H1 (cell line): ENCODE results near the gene ANK2. TPM values are rescaled to one million over a fixed set of nuclear protein-coding genes. Genes with fewer than 3 reads are reported as not detected.

Experiments
- CTCF ChIA-PET: fragments of 300-600 bp; sonication (Branson Sonifier 250); formaldehyde crosslinking; loops from one replicate; lab custom pipeline; 2021; ENCODE audit not compliant: partially characterized antibody; lab: Charles Lee
- POLR2A ChIA-PET: fragments of 300-600 bp; sonication (Branson Sonifier 250); formaldehyde crosslinking; loops from one replicate; lab custom pipeline; 2021; ENCODE audit warnings: inconsistent platforms; ENCODE audit not compliant: partially characterized antibody; lab: Charles Lee
- DNase-seq, 2 experiments: peaks; one replicate each; pipeline versions ENCODE4 v3.0.0 to v3.0.0-alpha.2; 2010 to 2022; ENCODE audit warnings: low spot score in 2 of 2, low read depth in 1 of 2, mixed read lengths in 1 of 2
- FAIRE-seq: peaks from 2 replicates; lab custom pipeline; 2011; peaks lifted over from hg19 to GRCh38; lab: Jason Lieb, UNC
- H2AFZ ChIP-seq: 2 replicates; pipeline ENCODE4 v1.8.1; 2012; ENCODE audit warnings: low read length, inconsistent platforms
- H2AK5ac ChIP-seq: 2 replicates; pipeline ENCODE4 v1.6.1; 2013; ENCODE audit warnings: low read depth, low read length
- H2BK120ac ChIP-seq: replicated peaks from 2 replicates; pipeline ENCODE3; 2013; ENCODE audit warnings: low read depth, low read length, inconsistent platforms
- H2BK12ac ChIP-seq: 2 replicates; pipeline ENCODE4 v1.6.1; 2013; ENCODE audit warnings: low read depth, low read length
- H2BK15ac ChIP-seq: 2 replicates; pipeline ENCODE4 v1.6.1; 2013; ENCODE audit warnings: low read length
- H2BK20ac ChIP-seq: 2 replicates; pipeline ENCODE4 v1.6.1; 2013; ENCODE audit warnings: low read length
- H2BK5ac ChIP-seq: 2 replicates; pipeline ENCODE4 v1.6.1; 2013; ENCODE audit warnings: low read depth, low read length
- H3K14ac ChIP-seq: 2 replicates; pipeline ENCODE4 v1.6.1; 2013; ENCODE audit warnings: inconsistent platforms; ENCODE audit not compliant: insufficient read length
- H3K18ac ChIP-seq: 2 replicates; pipeline ENCODE4 v1.6.1; 2013; ENCODE audit warnings: low read length; ENCODE audit errors: extremely low read depth
- H3K23ac ChIP-seq: 2 replicates; pipeline ENCODE4 v1.6.1; 2013; ENCODE audit warnings: inconsistent platforms; ENCODE audit not compliant: insufficient read length
- H3K23me2 ChIP-seq: 2 replicates; pipeline ENCODE4 v1.6.1; 2013; ENCODE audit warnings: low read depth, low read length
- H3K27ac ChIP-seq: 2 replicates; pipeline ENCODE4 v1.6.1; 2011; ENCODE audit warnings: low read depth, low read length, inconsistent platforms
- H3K27me3 ChIP-seq, 4 experiments: replicated peaks in 1 of 4; 1 replicate in 1 of 4; 2 replicates in 3 of 4; pipeline versions ENCODE4 v1.6.1 to v1.8.1; 2011 to 2013; ENCODE audit warnings: low read length in 3 of 4, mild to moderate bottlenecking in 3 of 4, inconsistent platforms in 2 of 4, mixed read lengths in 2 of 4, moderate library complexity in 1 of 4; ENCODE audit not compliant: control insufficient read depth in 3 of 4, insufficient read depth in 3 of 4; ENCODE audit errors: extremely low read depth in 1 of 4
- H3K36me3 ChIP-seq, 4 experiments: 2 replicates each; pipeline versions ENCODE4 v1.6.1 to v1.8.1; 2011 to 2013; ENCODE audit warnings: mild to moderate bottlenecking in 4 of 4, low read length in 3 of 4, moderate library complexity in 2 of 4, control low read depth in 1 of 4, inconsistent platforms in 1 of 4; ENCODE audit not compliant: insufficient read depth in 4 of 4, control insufficient read depth in 2 of 4
- H3K4ac ChIP-seq: replicated peaks from 2 replicates; pipeline ENCODE3; 2013; ENCODE audit warnings: low read length, low read depth, mixed read lengths, inconsistent platforms; ENCODE audit not compliant: insufficient read length
- H3K4me1 ChIP-seq, 4 experiments: replicated peaks in 1 of 4; 1 replicate in 1 of 4; 2 replicates in 3 of 4; pipeline versions ENCODE4 v1.6.1 to v1.8.1; 2011 to 2013; ENCODE audit warnings: low read length in 3 of 4, inconsistent platforms in 2 of 4, mixed read lengths in 1 of 4; ENCODE audit not compliant: insufficient read depth in 4 of 4, control insufficient read depth in 3 of 4
- H3K4me2 ChIP-seq, 2 experiments: 2 replicates each; pipeline versions ENCODE4 v1.6.1 to v1.8.1; 2011 to 2013; ENCODE audit warnings: low read depth in 2 of 2, low read length in 2 of 2, control low read depth in 1 of 2, inconsistent platforms in 1 of 2, mild to moderate bottlenecking in 1 of 2; ENCODE audit not compliant: insufficient read depth in 1 of 2
- H3K4me3 ChIP-seq, 4 experiments: fragments of 200-600, 300-600 bp in 1 of 4; sonication (generic), shearing (Covaris generic), sonication (Bioruptor Twin) in 1 of 4; 2 replicates each; pipeline versions ENCODE4 v1.5.1 to v1.8.1; 2011 to 2016; ENCODE audit warnings: low read length in 4 of 4, low read depth in 3 of 4, control low read depth in 2 of 4, inconsistent platforms in 2 of 4, mild to moderate bottlenecking in 2 of 4, mixed read lengths in 1 of 4, moderate library complexity in 1 of 4; ENCODE audit not compliant: insufficient read depth in 2 of 4; ENCODE audit errors: extremely low read depth in 1 of 4
- H3K56ac ChIP-seq: replicated peaks from 2 replicates; pipeline ENCODE3; 2013; ENCODE audit warnings: low read depth, mild to moderate bottlenecking, mixed read lengths, low read length, inconsistent platforms; ENCODE audit not compliant: insufficient read length
- H3K79me1 ChIP-seq: 2 replicates; pipeline ENCODE4 v1.6.1; 2013; ENCODE audit warnings: low read depth, low read length, control low read depth
- H3K79me2 ChIP-seq, 2 experiments: 2 replicates each; pipeline versions ENCODE4 v1.6.1 to v1.8.1; 2012 to 2013; ENCODE audit warnings: low read length in 2 of 2, mild to moderate bottlenecking in 2 of 2, inconsistent platforms in 1 of 2; ENCODE audit not compliant: insufficient read depth in 2 of 2, control insufficient read depth in 1 of 2
- H3K9ac ChIP-seq, 4 experiments: replicated peaks in 1 of 4; 1 replicate in 1 of 4; 2 replicates in 3 of 4; pipeline versions ENCODE4 v1.6.1 to v1.8.1; 2011 to 2013; ENCODE audit warnings: low read depth in 3 of 4, low read length in 3 of 4, control low read depth in 2 of 4, mild to moderate bottlenecking in 2 of 4, moderate library complexity in 2 of 4, inconsistent platforms in 1 of 4; ENCODE audit errors: extremely low read depth in 1 of 4
- H3K9me3 ChIP-seq, 2 experiments: 2 replicates each; pipeline versions ENCODE4 v1.6.1 to v1.8.1; 2012 to 2013; ENCODE audit warnings: mild to moderate bottlenecking in 2 of 2, moderate library complexity in 2 of 2, control low read depth in 1 of 2, inconsistent platforms in 1 of 2, low read depth in 1 of 2, low read length in 1 of 2, mixed read lengths in 1 of 2; ENCODE audit not compliant: insufficient read depth in 2 of 2
- H4K20me1 ChIP-seq, 2 experiments: replicated peaks in 1 of 2; 2 replicates each; pipeline versions ENCODE3 to v1.8.1; 2011 to 2013; ENCODE audit warnings: inconsistent platforms in 2 of 2, low read length in 2 of 2, mild to moderate bottlenecking in 1 of 2; ENCODE audit not compliant: insufficient read depth in 2 of 2, control insufficient read depth in 1 of 2
- H4K5ac ChIP-seq: 2 replicates; pipeline ENCODE4 v1.6.1; 2013; ENCODE audit warnings: low read length, low read depth, mixed read lengths, inconsistent platforms; ENCODE audit not compliant: insufficient read length
- H4K8ac ChIP-seq: 2 replicates; pipeline ENCODE4 v1.8.0; 2013; ENCODE audit warnings: mild to moderate bottlenecking, moderate library complexity, low read length, inconsistent platforms; ENCODE audit not compliant: insufficient read depth; ENCODE audit errors: extremely low read depth
- H4K91ac ChIP-seq: replicated peaks from 2 replicates; pipeline ENCODE3; 2013; ENCODE audit warnings: low read length, mixed read lengths, inconsistent platforms; ENCODE audit not compliant: insufficient read length
- ASH2L ChIP-seq: fragments of 200-600, 300-600 bp; sonication (generic); IDR thresholded peaks from one replicate; pipeline ENCODE4 v1.7.1; 2017; ENCODE audit warnings: low read length
- CTCF ChIP-seq, 3 experiments: IDR thresholded peaks; 1 replicate in 2 of 3; 2 replicates in 1 of 3; pipeline versions ENCODE4 v1.5.1 to v1.6.1; 2011; ENCODE audit warnings: low read length in 3 of 3, mild to moderate bottlenecking in 3 of 3, inconsistent platforms in 2 of 3, low read depth in 1 of 3, moderate library complexity in 1 of 3; ENCODE audit not compliant: insufficient read depth in 1 of 3; ENCODE audit errors: control extremely low read depth in 1 of 3
- KDM4A ChIP-seq: IDR thresholded peaks from one replicate; pipeline ENCODE4 v1.7.1; 2012; ENCODE audit warnings: low read depth, mild to moderate bottlenecking, moderate library complexity, low read length, inconsistent platforms; ENCODE audit not compliant: severe bottlenecking
- MAFK ChIP-seq: IDR thresholded peaks from 2 replicates; pipeline ENCODE4 v1.6.1; 2012; ENCODE audit warnings: low read depth, mild to moderate bottlenecking, improper control_type of control experiment, low read length
- MAX ChIP-seq: IDR thresholded peaks from 2 replicates; pipeline ENCODE4 v1.6.1; 2012; ENCODE audit warnings: inconsistent platforms
- NANOG ChIP-seq: IDR thresholded peaks from 2 replicates; pipeline ENCODE4 v1.6.1; 2011; ENCODE audit warnings: low read length, low read depth, mild to moderate bottlenecking, inconsistent platforms; ENCODE audit not compliant: insufficient read depth, poor library complexity, severe bottlenecking
- TAF1 ChIP-seq: IDR thresholded peaks from 2 replicates; pipeline ENCODE4 v1.6.1; 2011; ENCODE audit warnings: mild to moderate bottlenecking, low read depth, low read length
- TCF12 ChIP-seq: IDR thresholded peaks from 2 replicates; pipeline ENCODE4 v1.6.1; 2011; ENCODE audit warnings: low read depth, mild to moderate bottlenecking, low read length
- YY1 ChIP-seq: IDR thresholded peaks from 2 replicates; pipeline ENCODE4 v1.6.1; 2011; ENCODE audit warnings: low read depth, mild to moderate bottlenecking, low read length
- WGBS, 2 experiments: shearing (Covaris generic) in 1 of 2; methylation state at CpG; one replicate each; pipeline versions ENCODE4 v1.1.6 to v1.1.7; 2013 to 2015; ENCODE audit warnings: low lambda C conversion rate in 2 of 2, mixed read lengths in 2 of 2, inconsistent platforms in 1 of 2, low coverage in 1 of 2, missing lambda C conversion rate in 1 of 2; ENCODE audit not compliant: insufficient replicate concordance in 2 of 2, insufficient coverage in 1 of 2, insufficient read length in 1 of 2; ENCODE audit errors: extremely low coverage in 1 of 2, missing lambda C conversion rate in 1 of 2; 5-methylcytosine and 5-hydroxymethylcytosine counted together
- polyA plus RNA-seq, 7 experiments: library from polyadenylated mRNA; depleted of rRNA in 3 of 7; stranded (reverse) in 5 of 7; unstranded in 2 of 7; fragments of >200 nt in 5 of 7; fragments of 200-250 nt in 2 of 7; gene quantifications; 1 replicate in 5 of 7; 2 replicates in 1 of 7; 4 replicates in 1 of 7; pipeline versions ENCODE4 v1.2.1 to v1.2.3, GENCODE V29; 2011 to 2013; ENCODE audit warnings: missing spikeins in 2 of 7, mixed read lengths in 2 of 7
- total RNA-seq: library from RNA; stranded (reverse); fragmentation: NEBNext Ultra II Directional; extraction: Animal tissue kit (Norgen Biotek cat#: 25700); gene quantifications from 2 replicates; pipeline ENCODE4 v1.2.1, GENCODE V29; 2021

Gene ANK2
- total and polyA plus RNA-seq, 2 of the 8 experiments (the other 6 are each of a cell fraction or from before 2014, with no cell fraction given) = 14.2 to 35.1 TPM

- CTCF ChIA-PET = interaction anchor here (1.5 kb wide), 1 partner anchor 11 kb away, joined by 3 read pairs; no protein-coding TSS in a partner anchor
- Histone ChIP-seq H3K18ac (no peak overlapping the region), H4K91ac (no peak overlapping the region), H3K56ac (no peak overlapping the region), H3K14ac (no peak overlapping the region), H3K9ac (no peak overlapping the region), H3K27ac (no peak overlapping the region), H3K23me2 (no peaks in the 10 kb centered on the region), H2BK12ac (no peak overlapping the region; the same call in 1 of the 2 replicates), H3K4me1 (peaks cover 0 to 2% (median under 1%) of the 10 kb centered on the region in 4 experiments; a peak in 2 of 7 replicates), H2AFZ (no peak overlapping the region), H2AK5ac (no peak overlapping the region), H3K27me3 (no peaks in the 10 kb centered on the region), H3K36me3 (peaks cover 0 to 42% (median 11%) of the 10 kb centered on the region in 4 experiments; a peak in 5 of 8 replicates), H2BK20ac (no peak overlapping the region), H4K5ac (no peak overlapping the region), H3K79me1 (no peaks in the 10 kb centered on the region), H3K4me3 (no peak overlapping the region), H3K9me3 (no peaks in the 10 kb centered on the region), H3K23ac (no peak overlapping the region), H2BK120ac (no peak overlapping the region), H2BK5ac (no peak overlapping the region; the same call in 1 of the 2 replicates), H4K20me1 (no peaks in the 10 kb centered on the region), H4K8ac (no peak overlapping the region), H3K79me2 (no peaks in the 10 kb centered on the region), H3K4ac (no peak overlapping the region), H2BK15ac (no peak overlapping the region), H3K4me2 (no peak overlapping the region)
- no peak for TF ChIP-seq MAFK
- no peak for TF ChIP-seq ASH2L
- TF ChIP-seq TCF12 = no peak
- TF ChIP-seq YY1 = no peak
- no peak for TF ChIP-seq NANOG
- TF ChIP-seq MAX = no peak
- TF ChIP-seq CTCF (IDR thresholded peaks at IDR 0.05; ENCODE audit: control extremely low read depth in 1 of 3, insufficient read depth in 1 of 3, low read depth in 1 of 3, low read length in 3 of 3) = no peak
- no peak for TF ChIP-seq TAF1
- no peak for TF ChIP-seq KDM4A
- DNase-seq (no peak), FAIRE-seq (no peak)
- POLR2A ChIA-PET = no interaction called here
- 83% methylated on average over 4 of the region's 4 CpGs; no CpG with 5 or more reads in 1 of the 2 experiments for WGBS, 2 experiments
These were observed 236.0 kb downstream of the ANK2 start for GRCh38 chr4:113285501-113285900.
